BJ (cell line): ENCODE results near the gene HYAL4. TPM values are rescaled to one million over a fixed set of nuclear protein-coding genes. Genes with fewer than 3 reads are reported as not detected.
"Not testable (repeated sequence)": the region's sequence is repeated elsewhere in the genome, so short reads cannot be mapped to it uniquely, and the experiment has no call there.

Experiments used
- CTCF ChIA-PET: fragments of 350-600 bp; formaldehyde crosslinking; extraction: SDS; loops from one replicate; lab custom pipeline; 2021; ENCODE audit warnings: antibody characterized with exemption, inconsistent platforms; lab: Yijun Ruan, JAX
- POLR2A ChIA-PET: fragments of 300-600 bp; sonication (Branson Sonifier 250); formaldehyde crosslinking; extraction: SDS; loops from one replicate; lab custom pipeline; 2021; ENCODE audit warnings: antibody characterized with exemption; lab: Charles Lee
- DNase-seq: peaks from one replicate; pipeline ENCODE4 v3.0.0-alpha.2; 2011; ENCODE audit warnings: low read depth
- H3K27me3 ChIP-seq: 2 replicates; pipeline ENCODE4 v1.6.0; 2011; ENCODE audit warnings: low read length; ENCODE audit not compliant: control insufficient read depth, insufficient read depth
- H3K36me3 ChIP-seq: 2 replicates; pipeline ENCODE4 v1.5.1; 2011; ENCODE audit warnings: low read length; ENCODE audit not compliant: control insufficient read depth, insufficient read depth
- H3K4me3 ChIP-seq: 2 replicates; pipeline ENCODE4 v1.5.1; 2011; ENCODE audit warnings: low read depth, mild to moderate bottlenecking, control low read depth, low read length
- polyA plus RNA-seq: library from polyadenylated mRNA; depleted of rRNA; stranded (reverse); fragments of >200 nt; gene quantifications from 2 replicates; pipeline ENCODE4 v1.2.3, GENCODE V29; 2011
- TF ChIP-seq, protein P1 (sequence below): IDR thresholded peaks from 2 replicates; pipeline ENCODE4 v1.5.1; 2011; ENCODE audit warnings: low read depth, mild to moderate bottlenecking, control low read depth, inconsistent platforms, low read length, moderate library complexity; ENCODE audit not compliant: insufficient read depth

HYAL4 gene
- polyA plus RNA-seq, 1 experiment, result not detected

DNA sequence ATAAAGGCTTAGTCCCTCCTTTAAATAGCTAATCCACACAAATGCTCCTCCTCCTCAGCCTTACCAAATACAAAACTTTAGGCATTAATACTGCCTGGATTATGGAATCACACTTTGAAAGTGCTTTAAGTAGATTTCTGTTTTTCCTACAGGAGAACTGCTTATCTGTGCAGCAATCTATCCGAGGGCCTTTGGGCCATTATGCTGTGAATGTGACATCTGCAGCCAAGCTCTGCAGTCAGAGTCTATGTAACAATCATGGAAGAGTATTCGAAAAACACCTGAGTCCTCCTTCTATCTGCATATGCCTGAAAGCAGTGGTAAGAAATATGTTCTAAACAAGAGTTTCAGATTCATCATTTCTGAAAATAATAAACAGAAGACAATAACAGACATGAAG lies 16.2 kb upstream of the HYAL4 start:
- TF ChIP-seq, protein P1, sequence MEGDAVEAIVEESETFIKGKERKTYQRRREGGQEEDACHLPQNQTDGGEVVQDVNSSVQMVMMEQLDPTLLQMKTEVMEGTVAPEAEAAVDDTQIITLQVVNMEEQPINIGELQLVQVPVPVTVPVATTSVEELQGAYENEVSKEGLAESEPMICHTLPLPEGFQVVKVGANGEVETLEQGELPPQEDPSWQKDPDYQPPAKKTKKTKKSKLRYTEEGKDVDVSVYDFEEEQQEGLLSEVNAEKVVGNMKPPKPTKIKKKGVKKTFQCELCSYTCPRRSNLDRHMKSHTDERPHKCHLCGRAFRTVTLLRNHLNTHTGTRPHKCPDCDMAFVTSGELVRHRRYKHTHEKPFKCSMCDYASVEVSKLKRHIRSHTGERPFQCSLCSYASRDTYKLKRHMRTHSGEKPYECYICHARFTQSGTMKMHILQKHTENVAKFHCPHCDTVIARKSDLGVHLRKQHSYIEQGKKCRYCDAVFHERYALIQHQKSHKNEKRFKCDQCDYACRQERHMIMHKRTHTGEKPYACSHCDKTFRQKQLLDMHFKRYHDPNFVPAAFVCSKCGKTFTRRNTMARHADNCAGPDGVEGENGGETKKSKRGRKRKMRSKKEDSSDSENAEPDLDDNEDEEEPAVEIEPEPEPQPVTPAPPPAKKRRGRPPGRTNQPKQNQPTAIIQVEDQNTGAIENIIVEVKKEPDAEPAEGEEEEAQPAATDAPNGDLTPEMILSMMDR, result no peak
- no peak overlapping the region for H3K4me3 ChIP-seq
- CTCF ChIA-PET, result no interaction called here
- POLR2A ChIA-PET, result no interaction called here
- H3K36me3 ChIP-seq, result no peaks in the 10 kb centered on the region
- no peaks in the 10 kb centered on the region for H3K27me3 ChIP-seq
- DNase-seq, result no peak

DNA sequence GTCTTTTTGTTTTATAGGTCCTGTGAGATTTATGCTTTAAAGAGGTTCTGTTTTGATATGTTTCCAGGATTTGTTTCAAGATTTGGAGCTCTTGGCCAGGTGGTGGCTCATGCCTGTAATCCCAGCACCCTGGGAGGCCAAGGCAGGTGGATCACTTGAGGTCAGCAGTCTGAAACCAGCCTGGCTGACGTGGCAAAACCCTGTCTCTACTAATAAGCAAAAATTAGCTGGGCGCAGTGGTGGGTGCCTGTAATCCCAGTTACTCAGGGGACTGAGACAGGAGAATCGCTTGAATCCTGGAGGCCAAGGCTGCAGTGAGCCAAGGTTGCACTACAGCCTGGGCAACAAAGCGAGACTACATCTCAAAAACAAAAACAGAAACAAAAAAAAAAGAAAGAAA lies 8.3 kb upstream of the HYAL4 start:
- H3K4me3 ChIP-seq, result no peak overlapping the region
- H3K36me3 ChIP-seq, result no peaks in the 10 kb centered on the region
- TF ChIP-seq, protein P1, result no peak
- DNase-seq, result no peak
- no peaks in the 10 kb centered on the region for H3K27me3 ChIP-seq
- ChIA-PET POLR2A (no interaction called here), CTCF (interaction anchor here (1.1 kb wide), 1 partner anchor 29 kb away, joined by 3 read pairs; no protein-coding TSS in a partner anchor)

DNA sequence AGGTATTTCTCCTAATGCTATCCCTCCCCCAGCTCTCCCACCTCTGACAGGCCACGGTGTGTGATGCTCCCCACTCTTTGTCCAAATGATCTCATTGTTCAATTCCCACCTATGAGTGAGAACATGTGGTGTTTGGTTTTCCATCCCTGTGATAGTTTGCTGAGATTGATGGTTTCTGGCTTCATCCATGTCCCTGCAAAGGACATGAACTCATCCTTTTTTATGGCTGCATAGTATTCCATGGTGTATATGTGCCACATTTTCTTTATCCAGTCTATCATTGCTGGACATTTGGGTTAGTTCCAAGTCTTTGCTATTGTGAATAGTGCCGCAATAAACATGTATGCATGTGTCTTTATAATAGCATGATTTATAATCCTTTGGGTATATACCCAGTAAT lies 5.9 kb upstream of the HYAL4 start:
- not testable (repeated sequence) for H3K27me3 ChIP-seq
- CTCF ChIA-PET, result interaction anchor here (0.7 kb wide), 1 partner anchor 295 kb away, joined by 3 read pairs; no protein-coding TSS in a partner anchor

DNA sequence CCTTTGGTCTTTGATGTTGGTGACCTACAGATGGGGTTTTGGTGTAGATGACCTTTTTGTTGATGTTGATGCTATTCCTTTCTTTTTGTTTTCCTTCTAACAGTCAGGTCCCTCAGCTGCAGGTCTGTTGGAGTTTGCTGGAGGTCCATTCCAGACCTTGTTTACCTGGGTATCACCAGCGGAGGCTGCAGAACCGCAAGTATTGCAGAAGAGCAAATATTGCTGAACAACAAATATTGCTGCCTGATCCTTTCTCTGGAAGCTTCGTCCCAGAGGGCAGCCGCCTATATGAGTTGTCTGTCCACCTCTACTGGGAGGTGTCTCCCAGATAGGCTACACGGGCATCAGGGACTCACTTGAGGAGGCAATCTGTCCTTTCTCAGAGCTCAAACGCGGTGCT lies 827 bp upstream of the HYAL4 start:
- H3K36me3 ChIP-seq, POLR2A ChIA-PET, H3K4me3 ChIP-seq, DNase-seq, H3K27me3 ChIP-seq: not testable (repeated sequence)
- CTCF ChIA-PET, result interaction anchor here (1.1 kb wide), 1 partner anchor 21 kb away, joined by 4 read pairs; no protein-coding TSS in a partner anchor

More for the DNA sequence above, 5.9 kb upstream of the HYAL4 start:
- H3K36me3 ChIP-seq, POLR2A ChIA-PET, H3K4me3 ChIP-seq, DNase-seq: not testable (repeated sequence)

DNA sequence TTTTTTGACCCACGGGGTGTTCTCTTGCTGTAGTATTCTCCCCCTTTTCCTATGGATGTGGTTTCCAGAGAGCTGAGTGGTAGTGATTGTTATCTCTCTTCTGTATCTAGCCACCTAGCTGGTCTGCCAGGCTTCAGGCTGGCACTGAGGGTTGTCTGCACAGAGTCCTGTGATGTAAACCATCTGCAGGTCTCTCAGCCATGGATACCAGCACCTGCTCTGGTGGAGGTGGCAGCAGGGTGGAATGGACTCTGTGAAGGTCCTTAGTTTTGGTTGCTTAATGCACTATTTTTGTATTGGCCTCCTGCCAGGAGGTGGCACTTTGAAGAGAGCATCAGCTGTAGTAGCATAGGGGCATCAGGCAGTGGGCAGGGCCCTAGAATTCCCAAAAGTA lies 851 bp downstream of the HYAL4 start:
- POLR2A ChIA-PET, result interaction anchor here (0.6 kb wide), 1 partner anchor 79 kb away, joined by 4 read pairs; no protein-coding TSS in a partner anchor
- no peak for DNase-seq
- Histone ChIP-seq H3K27me3 (no peaks in the 10 kb centered on the region), H3K36me3 (no peaks in the 10 kb centered on the region), H3K4me3 (no peak overlapping the region)
- CTCF ChIA-PET, result no interaction called here
- TF ChIP-seq, protein P1, result no peak

DNA sequence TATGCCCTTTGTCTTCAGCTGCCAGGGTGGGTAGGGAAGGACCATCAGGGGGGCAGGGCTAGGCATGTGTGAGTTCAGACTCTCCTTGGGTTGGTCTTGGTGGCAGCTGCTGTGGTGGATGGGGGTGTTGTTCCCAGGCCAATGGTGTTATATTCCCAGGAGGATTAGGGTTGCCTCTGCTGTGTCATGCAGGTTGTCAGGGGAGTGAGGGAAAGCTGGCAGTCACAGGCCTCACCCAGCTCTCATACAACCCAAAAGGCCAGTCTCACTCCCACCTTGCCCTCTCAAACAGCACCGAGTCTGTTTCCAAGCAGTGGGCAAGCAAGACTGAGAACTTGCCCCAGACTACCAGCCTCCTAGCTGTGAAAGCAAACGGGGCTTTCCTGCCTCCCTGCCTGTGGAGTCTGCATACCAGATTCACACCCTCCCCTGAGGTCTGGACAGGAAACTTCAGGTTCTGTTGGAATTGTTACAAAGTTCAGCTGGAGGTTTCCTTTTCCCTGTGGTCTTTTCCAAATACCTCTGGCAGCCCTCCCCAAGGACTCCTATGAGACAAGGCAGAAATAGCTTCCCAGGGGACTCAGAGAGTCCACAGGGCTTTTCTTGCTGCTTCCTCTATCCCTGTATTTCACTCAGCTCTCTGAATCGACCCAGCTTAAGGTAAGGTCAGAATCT lies 1.4 kb downstream of the HYAL4 start:
- Histone ChIP-seq H3K4me3 (no peak overlapping the region), H3K36me3 (no peaks in the 10 kb centered on the region), H3K27me3 (no peaks in the 10 kb centered on the region)
- DNase-seq, result no peak
- TF ChIP-seq, protein P1, result no peak
- ChIA-PET CTCF (interaction anchor here (1.2 to 1.3 kb wide), 2 partner anchors 18 to 19 kb away, joined by 4 read pairs; no protein-coding TSS in a partner anchor), POLR2A (interaction anchor here (0.6 kb wide), 1 partner anchor 80 kb away, joined by 4 read pairs; no protein-coding TSS in a partner anchor)
